IMR-90 (cell line): ENCODE results near the gene AP4S1. TPM values are rescaled to one million over a fixed set of nuclear protein-coding genes. Genes with fewer than 3 reads are reported as not detected.

Experiments
- ATAC-seq: fragments of 200-7000 bp; cut with Tn5 transposase; 2 replicates; pipeline ENCODE4 v1.9.1; 2020; ENCODE audit warnings: low read depth, mild to moderate bottlenecking, moderate library complexity
- BruUV-seq: library from RNA; stranded (reverse); fragments of 400-500 nt; replicated peaks from 2 replicates; lab custom pipeline; 2021; lab: Mats Ljungman, UMichigan
- CTCF ChIA-PET: fragments of 300-600 bp; formaldehyde crosslinking; extraction: SDS; loops from one replicate; lab custom pipeline; 2021; ENCODE audit warnings: antibody characterized with exemption; lab: Yijun Ruan, JAX
- POLR2A ChIA-PET: fragments of 300-600 bp; sonication (Branson Sonifier 250); formaldehyde crosslinking; loops from one replicate; lab custom pipeline; 2022; ENCODE audit warnings: antibody characterized with exemption; ENCODE audit not compliant: unreplicated experiment; lab: Charles Lee
- DNase-seq: peaks from one replicate; pipeline ENCODE4 v3.0.0; 2013
- H2AFZ ChIP-seq: replicated peaks from 2 replicates; pipeline ENCODE3; 2013; ENCODE audit warnings: low read length, mild to moderate bottlenecking; ENCODE audit not compliant: poor library complexity
- H2AK5ac ChIP-seq: 2 replicates; pipeline ENCODE4 v1.6.1; 2013; ENCODE audit warnings: low read depth, low read length, inconsistent platforms
- H2AK9ac ChIP-seq: replicated peaks from 2 replicates; pipeline ENCODE3; 2013; ENCODE audit warnings: mild to moderate bottlenecking, low read depth, low read length, moderate library complexity; ENCODE audit not compliant: poor library complexity
- H2BK120ac ChIP-seq: 2 replicates; pipeline ENCODE4 v1.6.1; 2013; ENCODE audit warnings: low read depth, low read length, inconsistent platforms
- H2BK15ac ChIP-seq: 3 replicates; pipeline ENCODE4 v1.6.1; 2013; ENCODE audit warnings: low read depth, low read length, inconsistent platforms
- H2BK20ac ChIP-seq: 2 replicates; pipeline ENCODE4 v1.6.1; 2013; ENCODE audit warnings: low read depth, mild to moderate bottlenecking, inconsistent platforms, low read length, moderate library complexity
- H2BK5ac ChIP-seq: 2 replicates; pipeline ENCODE4 v1.6.1; 2013; ENCODE audit warnings: mild to moderate bottlenecking, low read depth, low read length, inconsistent platforms; ENCODE audit not compliant: poor library complexity, severe bottlenecking
- H3K14ac ChIP-seq: replicated peaks from 2 replicates; pipeline ENCODE4 v1.6.1; 2013; ENCODE audit warnings: low read depth, low read length, inconsistent platforms
- H3K18ac ChIP-seq: 2 replicates; pipeline ENCODE4 v1.6.1; 2013; ENCODE audit warnings: low read depth, low read length, control low read depth
- H3K23ac ChIP-seq: 2 replicates; pipeline ENCODE4 v1.6.1; 2013; ENCODE audit warnings: low read depth, low read length, inconsistent platforms
- H3K27ac ChIP-seq: 2 replicates; pipeline ENCODE4 v1.5.1; 2013; ENCODE audit warnings: mild to moderate bottlenecking, control low read depth, low read length; ENCODE audit not compliant: insufficient read depth
- H3K27me3 ChIP-seq: 2 replicates; pipeline ENCODE4 v1.6.1; 2013; ENCODE audit warnings: low read length; ENCODE audit not compliant: control insufficient read depth, insufficient read depth
- H3K36me3 ChIP-seq: 2 replicates; pipeline ENCODE4 v1.6.1; 2013; ENCODE audit warnings: low read length, mixed read lengths; ENCODE audit not compliant: control insufficient read depth, insufficient read depth
- H3K4ac ChIP-seq: 2 replicates; pipeline ENCODE4 v1.6.1; 2013; ENCODE audit warnings: low read depth, low read length, inconsistent platforms
- H3K4me1 ChIP-seq: 2 replicates; pipeline ENCODE4 v1.6.1; 2013; ENCODE audit warnings: low read length, mixed read lengths; ENCODE audit not compliant: control insufficient read depth, insufficient read depth
- H3K4me2 ChIP-seq: 2 replicates; pipeline ENCODE4 v1.6.1; 2013; ENCODE audit warnings: low read depth, mild to moderate bottlenecking, control low read depth, low read length, moderate library complexity
- H3K4me3 ChIP-seq: 2 replicates; pipeline ENCODE4 v1.5.1; 2013; ENCODE audit warnings: low read depth, mild to moderate bottlenecking, control low read depth, low read length, moderate library complexity; ENCODE audit not compliant: insufficient read depth
- H3K56ac ChIP-seq: 2 replicates; pipeline ENCODE4 v1.6.1; 2013; ENCODE audit warnings: low read length, inconsistent platforms; ENCODE audit not compliant: insufficient read depth; ENCODE audit errors: extremely low read depth
- H3K79me1 ChIP-seq, 2 experiments: 2 replicates each; pipeline ENCODE4 v1.6.1; 2013; ENCODE audit warnings: low read length in 2 of 2, inconsistent platforms in 1 of 2, low read depth in 1 of 2
- H3K9ac ChIP-seq: 2 replicates; pipeline ENCODE4 v1.6.1; 2013; ENCODE audit warnings: low read depth, low read length, control low read depth
- H3K9me1 ChIP-seq: 2 replicates; pipeline ENCODE4 v1.6.1; 2013; ENCODE audit warnings: low read length, inconsistent platforms; ENCODE audit not compliant: insufficient read depth
- H3K9me3 ChIP-seq: 2 replicates; pipeline ENCODE4 v1.6.1; 2013; ENCODE audit warnings: low read length; ENCODE audit not compliant: control insufficient read depth, insufficient read depth
- H4K20me1 ChIP-seq: 2 replicates; pipeline ENCODE4 v1.6.1; 2013; ENCODE audit warnings: low read length, inconsistent platforms; ENCODE audit not compliant: insufficient read depth
- H4K5ac ChIP-seq: 2 replicates; pipeline ENCODE4 v1.6.1; 2013; ENCODE audit warnings: mild to moderate bottlenecking, low read depth, low read length, control low read depth
- H4K8ac ChIP-seq, 2 experiments: 2 replicates each; pipeline ENCODE4 v1.6.1; 2013; ENCODE audit warnings: low read depth in 2 of 2, low read length in 2 of 2, control low read depth in 1 of 2, inconsistent platforms in 1 of 2
- H4K91ac ChIP-seq: 2 replicates; pipeline ENCODE4 v1.6.1; 2013; ENCODE audit warnings: low read depth, low read length, inconsistent platforms; ENCODE audit not compliant: insufficient read depth
- BHLHE40 ChIP-seq: fragments of 150-350 bp; IDR thresholded peaks from 2 replicates; pipeline ENCODE4 v1.6.1; 2016; ENCODE audit warnings: mild to moderate bottlenecking, low read depth, low read length
- CEBPB ChIP-seq: IDR thresholded peaks from 2 replicates; pipeline ENCODE4 v1.6.1; 2012; ENCODE audit warnings: low read depth, low read length, improper control_type of control experiment
- CHD1 ChIP-seq: IDR thresholded peaks from 2 replicates; pipeline ENCODE4 v1.6.1; 2012; ENCODE audit warnings: low read depth, low read length, improper control_type of control experiment
- CTCF ChIP-seq: conservative IDR thresholded peaks from 2 replicates; pipeline ENCODE4 v1.5.1; 2012; ENCODE audit warnings: mild to moderate bottlenecking, low read depth, low read length, improper control_type of control experiment
- FOS ChIP-seq: fragments of 150-350 bp; IDR thresholded peaks from 2 replicates; pipeline ENCODE4 v1.6.1; 2016; ENCODE audit warnings: low read depth, low read length
- MAFK ChIP-seq: IDR thresholded peaks from 2 replicates; pipeline ENCODE4 v1.6.1; 2012; ENCODE audit warnings: low read depth, low read length, improper control_type of control experiment
- MAZ ChIP-seq: IDR thresholded peaks from 2 replicates; pipeline ENCODE4 v1.6.1; 2012; ENCODE audit warnings: low read depth, mild to moderate bottlenecking, low read length, improper control_type of control experiment, moderate library complexity, borderline replicate concordance
- NFE2L2 ChIP-seq: fragments of 150-350 bp; IDR thresholded peaks from 2 replicates; pipeline ENCODE4 v1.6.1; 2016; ENCODE audit warnings: low read depth, mild to moderate bottlenecking, low read length
- POLR2A ChIP-seq: IDR thresholded peaks from 2 replicates; pipeline ENCODE4 v1.6.1; 2012; ENCODE audit warnings: mild to moderate bottlenecking, low read depth, low read length
- RCOR1 ChIP-seq: IDR thresholded peaks from 2 replicates; pipeline ENCODE4 v1.6.1; 2012; ENCODE audit warnings: mild to moderate bottlenecking, low read length, improper control_type of control experiment; ENCODE audit not compliant: insufficient replicate concordance
- RFX5 ChIP-seq: IDR thresholded peaks from 2 replicates; pipeline ENCODE4 v1.8.0; 2012; ENCODE audit warnings: low read depth, mild to moderate bottlenecking, low read length, moderate library complexity
- SMC3 ChIP-seq: fragments of 150-350 bp; IDR thresholded peaks from 2 replicates; pipeline ENCODE4 v1.6.1; 2016; ENCODE audit warnings: low read depth, mild to moderate bottlenecking, antibody characterized with exemption, low read length, moderate library complexity
- USF2 ChIP-seq: fragments of 150-350 bp; IDR thresholded peaks from 2 replicates; pipeline ENCODE4 v1.6.1; 2017; ENCODE audit warnings: mild to moderate bottlenecking, antibody characterized with exemption, low read length, low read depth
- WGBS, 2 experiments: methylation state at CpG; one replicate each; pipeline versions ENCODE4 v1.1.5 to v1.1.7; 2013; ENCODE audit warnings: missing lambda C conversion rate in 2 of 2; ENCODE audit not compliant: insufficient read length in 1 of 2; ENCODE audit errors: extremely low coverage in 2 of 2; 5-methylcytosine and 5-hydroxymethylcytosine counted together
- dilution Hi-C: fragments of 300-500 bp; cut with HindIII; formaldehyde crosslinking; loops from one replicate; pipeline ENCODE4 v1.14.3; 2018; ENCODE audit warnings: low sequenced_read_pairs; ENCODE audit not compliant: unreplicated experiment
- in situ Hi-C: fragments of 300-500 bp; cut with MboI; formaldehyde crosslinking; loops from 3 replicates; pipeline ENCODE4 v1.14.3; 2019; ENCODE audit warnings: low sequenced_read_pairs, inconsistent platforms, mixed read lengths
- intact Hi-C: fragments of 100-400 bp; cut with micrococcal nuclease; formaldehyde crosslinking; loops from 2 replicates; pipeline ENCODE4 v1.10.0; 2022
- polyA plus RNA-seq, 3 experiments: library from polyadenylated mRNA; depleted of rRNA; stranded (reverse); fragments of >200 nt; gene quantifications; 2 replicates each; pipeline ENCODE4 v1.2.3, GENCODE V29; 2012; ENCODE audit warnings: low replicate concordance in 1 of 3
- total RNA-seq: library from RNA; depleted of rRNA; stranded (reverse); fragments of >200 nt; gene quantifications from 2 replicates; pipeline ENCODE4 v1.2.3, GENCODE V29; 2012

Gene AP4S1
- total and polyA plus RNA-seq, 2 of the 4 experiments (the other 2 are of a cell fraction), result 2.7 to 4.5 TPM

GRCh38 chr14:31042300-31042699, 16.9 kb downstream of the AP4S1 start:
- CTCF ChIA-PET, result no interaction called here
- no peak for TF ChIP-seq POLR2A
- TF ChIP-seq NFE2L2, result no peak
- TF ChIP-seq CHD1, result no peak
- TF ChIP-seq RFX5, result no peak
- no peak for TF ChIP-seq CEBPB
- TF ChIP-seq CTCF, result no peak
- no peak for TF ChIP-seq MAFK
- TF ChIP-seq MAZ, result no peak
- no peak for TF ChIP-seq BHLHE40
- TF ChIP-seq RCOR1, result no peak
- TF ChIP-seq SMC3, result no peak
- TF ChIP-seq FOS, result no peak
- TF ChIP-seq USF2, result no peak
- no peak for ATAC-seq
- Histone ChIP-seq H2BK120ac (no peak overlapping the region), H3K27ac (no peak overlapping the region), H3K36me3 (no peaks in the 10 kb centered on the region), H3K18ac (no peak overlapping the region), H4K5ac (no peak overlapping the region), H3K9me1 (no peaks in the 10 kb centered on the region), H3K23ac (no peak overlapping the region), H3K4me2 (no peak overlapping the region), H2BK5ac (no peak overlapping the region), H3K4ac (no peak overlapping the region), H2AK9ac (no peak overlapping the region), H3K27me3 (no peaks in the 10 kb centered on the region), H3K79me1 (no peaks in the 10 kb centered on the region; a peak in 1 of 4 replicates), H3K14ac (no peak overlapping the region), H2BK15ac (no peak overlapping the region), H4K91ac (no peak overlapping the region), H3K56ac (no peak overlapping the region), H3K9me3 (no peaks in the 10 kb centered on the region), H2AK5ac (no peak overlapping the region), H3K4me3 (no peak overlapping the region), H4K8ac (no peak overlapping the region), H2AFZ (no peak overlapping the region), H3K9ac (no peak overlapping the region), H2BK20ac (no peak overlapping the region), H4K20me1 (no peaks in the 10 kb centered on the region), H3K4me1 (no peaks in the 10 kb centered on the region)
- WGBS, 2 experiments, result no CpG with 5 or more reads among the region's 1 CpG
- in situ Hi-C loops, result no loop called here
- dilution Hi-C loops, result no loop called here
- DNase-seq, result no peak
- intact Hi-C loops, result no loop called here
- BruUV-seq, result no TSS peak
- POLR2A ChIA-PET, result no interaction called here
